DLD1 (cell line): Measurements from ENCODE around the gene ZACN.
"Not testable (repeated sequence)": the region's sequence is repeated elsewhere in the genome, so short reads cannot be mapped to it uniquely, and the experiment has no call there.

ENCODE experiments used
- in situ Hi-C: cut with HindIII; loops from 2 replicates; pipeline ENCODE4 v1.10.0; 2017; ENCODE audit warnings: low sequenced_read_pairs

The ZACN gene

GRCh38 chr17:76053246-76054111, 25.5 kb upstream of the ZACN start:
- in situ Hi-C loops, result no loop called here

GRCh38 chr17:76054112-76054476, 24.9 kb upstream of the ZACN start:
- in situ Hi-C loops, result no loop called here

- in situ Hi-C loops, result no loop called here
Observed at GRCh38 chr17:76056882-76057281, 22.1 kb upstream of the ZACN start.

GRCh38 chr17:76058264-76058663, 20.7 kb upstream of the ZACN start:
- in situ Hi-C loops, result not testable (repeated sequence)

- in situ Hi-C loops, result no loop called here
Observed at GRCh38 chr17:76063875-76064546, 15.0 kb upstream of the ZACN start.

- in situ Hi-C loops, result no loop called here
Observed at GRCh38 chr17:76065775-76066174, 13.2 kb upstream of the ZACN start.

GRCh38 chr17:76071531-76072147, 7.3 kb upstream of the ZACN start:
- in situ Hi-C loops, result no loop called here

- in situ Hi-C loops, result no loop called here
Observed at GRCh38 chr17:76072148-76072858, 6.7 kb upstream of the ZACN start, which contains the start of gene SRP68. TSS of gene SRP68 (minus strand) at chr17:76072517. CDS start at chr17:76072491, 26 bp downstream.

- in situ Hi-C loops, result no loop called here
Observed at GRCh38 chr17:76074390-76075363, 4.3 kb upstream of the ZACN start, which contains the start of gene GALR2. TSS of gene GALR2 (plus strand) at chr17:76074781. CDS start at chr17:76074884, 103 bp downstream.

- in situ Hi-C loops, result no loop called here
Observed at GRCh38 chr17:76075364-76076145, 3.4 kb upstream of the ZACN start.

- in situ Hi-C loops, result no loop called here
Observed at GRCh38 chr17:76076146-76076764, 2.7 kb upstream of the ZACN start.

GRCh38 chr17:76076765-76077583, 2.0 kb upstream of the ZACN start:
- in situ Hi-C loops, result no loop called here

- in situ Hi-C loops, result no loop called here
Observed at GRCh38 chr17:76077584-76078110, 1.3 kb upstream of the ZACN start.

GRCh38 chr17:76078370-76078769, 612 bp upstream of the ZACN start:
- in situ Hi-C loops, result not testable (repeated sequence)

- in situ Hi-C loops, result no loop called here
Observed at GRCh38 chr17:76079535-76079955, 563 bp downstream of the ZACN start.

GRCh38 chr17:76079956-76080767, 1.2 kb downstream of the ZACN start:
- in situ Hi-C loops, result no loop called here
